Subcutaneous adipose tissue (tissue), 4 donors: ENCODE measurements around the gene DNAJC3. TPM values are rescaled to one million over a fixed set of nuclear protein-coding genes. Genes with fewer than 3 reads are reported as not detected.

Experiments used
- CTCF ChIP-seq: fragments of 450-650 bp; IDR thresholded peaks from one replicate; pipeline ENCODE4 v1.5.1; 2016; ENCODE audit warnings: low read depth, mild to moderate bottlenecking, control low read depth, antibody characterized with exemption, moderate library complexity
- total RNA-seq, 4 donors: library from RNA; depleted of rRNA; stranded (reverse); fragments of >200 nt; gene quantifications; one replicate each; pipeline ENCODE4 v1.1.0, GENCODE V29; 2016

DNAJC3 gene
- total RNA-seq, 4 donors from 2014 or later, result 36.4 to 85.8 (median 51.7) TPM

- TF ChIP-seq CTCF, result no peak
Measured at GRCh38 chr13:95745752-95746151, 68.8 kb downstream of the DNAJC3 start.

GRCh38 chr13:95749545-95749944, 72.6 kb downstream of the DNAJC3 start:
- no peak for TF ChIP-seq CTCF

GRCh38 chr13:95752677-95753076, 75.7 kb downstream of the DNAJC3 start:
- no peak for TF ChIP-seq CTCF

- TF ChIP-seq CTCF, result no peak
Measured at GRCh38 chr13:95754069-95754468, 77.1 kb downstream of the DNAJC3 start.

GRCh38 chr13:95756072-95756471, 79.1 kb downstream of the DNAJC3 start:
- TF ChIP-seq CTCF, result no peak

- TF ChIP-seq CTCF, result no peak
Measured at GRCh38 chr13:95763601-95764000, 86.7 kb downstream of the DNAJC3 start.

GRCh38 chr13:95771905-95772304, 95.0 kb downstream of the DNAJC3 start:
- no peak for TF ChIP-seq CTCF
